Ramos (cell line): ENCODE data around the gene PGF.

Experiments
- in situ Hi-C: fragments of 300-500 bp; cut with MboI; formaldehyde crosslinking; loops from one replicate; pipeline ENCODE4 v1.14.3; 2022; ENCODE audit warnings: low sequenced_read_pairs; ENCODE audit not compliant: unreplicated experiment

The PGF gene

DNA sequence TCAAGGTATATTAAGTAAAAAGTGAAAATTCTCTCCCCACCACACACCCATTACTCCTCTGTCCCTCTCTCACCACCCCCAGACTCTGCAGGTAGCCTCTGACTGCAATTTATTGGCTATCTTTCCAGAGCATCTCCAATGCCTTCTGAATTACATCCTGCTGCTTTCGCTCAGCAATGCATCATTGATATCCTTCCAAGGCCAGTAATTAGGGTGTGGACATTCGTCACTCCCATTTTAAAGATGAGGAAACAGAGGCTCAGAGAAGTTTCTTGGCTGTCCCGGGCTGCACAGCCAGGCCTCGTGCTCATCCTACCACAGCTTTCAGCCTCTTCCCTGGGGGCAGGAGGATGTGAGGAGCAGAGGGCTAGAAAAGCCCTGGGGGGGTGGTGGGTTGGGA, 23.6 kb upstream of the PGF start:
- in situ Hi-C loops = no loop called here

DNA sequence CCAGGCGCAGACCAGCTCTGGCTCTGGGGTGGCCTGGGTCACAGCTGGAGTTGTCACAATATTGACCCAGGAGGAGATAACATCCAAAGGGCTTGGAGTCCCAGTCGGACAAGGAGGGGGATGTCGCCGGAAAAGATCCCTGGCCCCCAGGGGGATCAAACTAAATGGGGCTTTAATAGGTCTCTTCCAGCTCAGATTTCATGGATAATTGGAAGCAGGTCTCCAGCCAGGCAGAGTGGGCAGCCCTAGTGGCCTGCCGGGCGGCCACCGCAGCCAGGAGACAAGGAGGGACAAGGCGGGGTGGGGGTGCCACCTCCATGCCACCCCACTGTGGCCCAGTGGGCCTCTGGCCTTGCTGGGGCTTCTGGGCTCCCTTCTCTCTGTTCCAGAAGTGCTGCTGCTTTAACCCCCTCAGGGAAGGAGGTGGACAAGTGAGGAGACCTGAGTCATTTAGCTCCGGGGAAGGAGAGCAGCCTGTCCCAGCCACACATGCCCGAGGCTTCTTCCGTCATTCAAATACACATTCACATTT, 23.1 kb upstream of the PGF start:
- in situ Hi-C loops = no loop called here

DNA sequence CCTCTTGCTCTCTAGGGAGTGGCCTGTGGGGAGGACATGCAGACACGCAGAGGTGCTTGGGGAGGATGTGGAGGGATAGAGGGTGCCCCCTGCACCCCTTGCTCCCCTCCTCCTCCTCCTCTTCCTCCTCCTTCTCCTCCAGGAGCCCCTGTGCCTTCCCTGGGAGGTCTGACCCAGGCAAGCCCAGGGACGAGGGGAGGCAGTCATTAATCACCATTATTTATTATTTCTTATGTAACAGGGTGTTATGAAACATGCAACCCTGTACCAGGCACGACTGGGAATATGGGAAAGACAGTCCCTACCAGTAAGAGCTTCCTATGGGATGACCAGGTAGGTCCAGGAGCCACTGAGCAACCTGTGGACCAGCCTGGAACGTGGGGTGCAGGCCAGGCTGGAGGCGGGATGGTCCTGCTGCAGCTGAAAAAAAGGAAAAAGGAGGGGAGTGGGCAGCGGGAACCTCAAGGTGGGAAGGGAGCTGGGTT, 22.5 kb upstream of the PGF start:
- in situ Hi-C loops = no loop called here

- in situ Hi-C loops = no loop called here
These were observed 21.9 kb upstream of the PGF start for GRCh38 chr14:74977164-74977900.

- in situ Hi-C loops = no loop called here
These were observed 21.1 kb upstream of the PGF start for GRCh38 chr14:74976264-74977113.

DNA sequence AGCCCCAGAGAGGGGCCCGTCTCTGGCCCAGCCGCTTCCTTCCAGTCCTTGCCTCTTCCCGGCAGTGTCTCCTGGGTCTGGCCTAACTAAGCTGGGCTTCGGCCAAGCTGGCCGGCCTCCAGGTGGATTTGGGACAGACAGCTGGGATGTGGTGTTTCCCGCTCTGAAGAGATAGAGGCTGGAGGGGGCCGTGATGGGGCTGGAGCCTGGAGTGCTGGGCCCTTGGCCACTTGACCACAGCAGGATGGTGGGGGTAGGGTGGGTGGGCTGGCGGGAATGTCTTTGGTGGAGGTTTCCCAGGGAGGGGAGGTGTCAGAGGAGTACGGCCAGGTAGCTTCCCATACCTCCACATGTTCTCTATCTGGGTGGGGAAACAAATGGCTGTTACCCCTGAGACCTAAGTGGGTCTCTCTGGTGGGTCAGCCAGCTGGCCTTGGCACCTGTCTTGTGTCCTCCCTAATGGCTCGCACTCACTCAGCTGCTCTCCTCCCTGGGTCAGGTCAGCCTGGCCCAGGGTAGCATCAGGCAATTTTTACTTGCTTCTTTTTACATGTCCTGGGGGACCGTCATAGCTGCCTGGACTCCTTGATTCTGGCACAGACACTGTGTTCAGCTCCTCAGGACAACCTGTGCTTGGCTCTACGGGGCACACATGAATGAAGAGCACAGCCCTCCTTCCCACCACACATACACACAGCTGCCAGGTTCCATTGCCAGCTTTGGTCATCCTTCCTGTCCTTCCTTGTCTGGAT, 19.8 kb upstream of the PGF start:
- in situ Hi-C loops = no loop called here

- in situ Hi-C loops = no loop called here
These were observed 19.1 kb upstream of the PGF start for GRCh38 chr14:74974364-74975058.

- in situ Hi-C loops = no loop called here
These were observed 18.5 kb upstream of the PGF start for GRCh38 chr14:74973905-74974363.

DNA sequence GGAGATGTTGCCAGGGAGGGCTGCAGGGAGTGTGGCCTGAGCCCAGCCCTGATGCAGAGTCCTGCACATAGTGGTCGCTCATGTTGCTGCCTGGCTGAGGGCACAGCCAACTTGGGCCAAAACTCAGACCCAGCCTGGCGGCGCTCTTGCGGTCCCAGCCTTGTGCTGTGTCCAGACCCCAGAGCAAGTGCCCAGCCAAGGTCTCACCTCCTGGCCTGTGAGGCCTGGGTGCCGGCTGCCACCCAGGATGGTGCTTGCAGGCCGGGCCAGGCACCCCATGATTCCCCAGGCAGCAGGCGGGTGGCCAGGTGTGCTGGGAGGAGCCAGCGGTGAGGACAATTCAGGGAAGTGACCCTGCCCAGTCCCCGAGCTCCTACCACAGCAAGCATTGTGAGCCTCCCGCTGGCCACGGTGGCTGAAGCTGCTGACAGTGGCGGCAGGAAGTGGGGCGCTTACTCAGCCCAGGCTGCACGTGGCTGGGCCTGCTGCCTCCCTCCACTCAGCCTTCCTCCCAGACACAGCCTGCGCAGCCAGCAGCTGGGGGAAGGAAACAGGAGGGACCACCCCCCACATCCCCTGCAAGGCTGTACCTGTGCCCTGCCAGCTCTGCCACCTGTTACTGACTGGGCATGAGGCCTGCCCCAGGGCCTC, 17.7 kb upstream of the PGF start:
- in situ Hi-C loops = no loop called here

- in situ Hi-C loops = no loop called here
These were observed 13.4 kb upstream of the PGF start for GRCh38 chr14:74968811-74969210.

- in situ Hi-C loops = no loop called here
These were observed 10.2 kb upstream of the PGF start for GRCh38 chr14:74965486-74966153.

DNA sequence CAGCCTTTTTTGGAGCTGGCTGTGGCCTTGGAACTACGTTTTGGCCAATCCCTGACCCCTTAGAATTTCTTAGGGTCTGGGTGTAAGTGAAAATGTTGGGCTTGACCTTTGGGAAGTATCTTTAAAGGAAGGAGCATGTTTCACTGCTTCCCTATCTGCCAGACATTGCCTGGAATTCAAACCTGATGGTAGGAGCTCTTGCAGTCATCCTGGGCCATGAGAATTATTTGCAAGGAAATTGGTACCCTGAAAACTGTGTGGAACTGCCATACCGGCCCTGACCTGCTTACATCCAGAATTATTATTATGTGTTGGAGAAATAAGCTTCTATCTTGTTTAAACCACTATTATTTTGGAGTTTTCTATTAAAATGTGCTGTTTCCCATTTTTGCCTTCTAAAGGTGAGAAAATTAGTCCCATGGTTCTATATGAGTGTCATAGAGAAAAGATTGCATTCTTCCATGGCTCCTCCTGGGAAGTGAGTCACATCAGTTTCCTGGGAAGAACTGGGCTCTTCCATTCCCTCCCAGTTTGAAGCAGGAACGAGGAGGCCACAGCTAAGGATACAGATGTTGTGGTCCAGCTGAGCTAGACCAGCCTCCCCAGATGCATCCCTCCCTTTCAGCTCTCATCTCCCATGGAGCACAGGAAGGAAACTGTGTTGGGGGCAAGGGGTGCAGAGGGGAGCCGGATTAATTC, 9.5 kb upstream of the PGF start:
- in situ Hi-C loops = no loop called here

DNA sequence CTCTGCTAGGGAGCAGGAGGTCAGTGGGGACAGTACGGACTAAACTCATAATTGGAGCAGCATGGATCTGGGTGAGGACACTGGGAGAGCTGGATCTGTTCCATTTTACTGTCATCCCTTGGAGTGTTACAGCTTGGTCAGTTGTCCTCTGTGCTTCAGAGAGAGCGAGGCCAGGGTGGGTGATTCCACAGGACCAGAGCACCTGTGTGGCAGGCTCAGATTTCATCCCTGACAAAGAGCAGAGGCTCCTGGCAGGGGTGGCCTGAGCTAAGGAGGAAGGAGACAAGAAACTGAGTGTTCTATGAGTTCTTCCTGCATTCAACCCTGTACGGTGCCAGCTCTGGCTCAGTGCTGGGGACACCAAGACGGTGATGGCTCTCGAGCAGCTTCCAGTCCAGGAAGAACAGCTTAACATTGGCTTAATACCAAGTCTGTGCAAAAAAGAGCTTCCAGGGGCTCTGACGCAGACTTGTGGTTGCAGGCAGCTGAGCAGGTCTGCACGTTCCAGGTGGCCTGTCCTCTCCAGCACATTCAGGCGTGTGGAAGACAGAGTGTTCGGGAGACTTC, 8.4 kb upstream of the PGF start:
- in situ Hi-C loops = no loop called here

DNA sequence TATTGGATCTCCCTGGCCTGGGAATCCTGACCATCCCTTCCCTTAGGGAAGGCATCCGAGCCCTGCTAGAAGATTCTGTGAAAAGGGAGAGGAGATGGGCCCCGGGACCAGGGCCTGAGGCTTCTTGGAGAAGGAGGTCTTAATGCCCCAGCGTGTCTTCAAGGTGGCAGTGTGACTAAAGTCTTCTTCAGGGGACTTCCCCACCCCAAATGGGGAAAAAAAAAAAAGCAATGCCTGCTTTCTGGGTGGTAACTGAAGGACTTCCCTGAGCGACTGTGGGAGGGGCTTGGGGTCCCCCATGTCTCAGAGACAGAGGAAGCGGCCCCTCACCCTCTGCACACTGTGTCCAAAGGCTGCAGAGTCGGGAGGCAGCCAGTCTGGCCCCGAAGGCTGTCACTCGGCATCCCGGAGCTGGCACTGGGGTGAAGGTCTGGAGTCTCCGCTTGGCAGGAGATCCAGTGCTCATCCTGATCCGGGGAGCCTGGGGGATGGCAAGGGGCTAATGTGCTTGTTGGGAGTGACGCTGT, 7.8 kb upstream of the PGF start:
- in situ Hi-C loops = no loop called here

DNA sequence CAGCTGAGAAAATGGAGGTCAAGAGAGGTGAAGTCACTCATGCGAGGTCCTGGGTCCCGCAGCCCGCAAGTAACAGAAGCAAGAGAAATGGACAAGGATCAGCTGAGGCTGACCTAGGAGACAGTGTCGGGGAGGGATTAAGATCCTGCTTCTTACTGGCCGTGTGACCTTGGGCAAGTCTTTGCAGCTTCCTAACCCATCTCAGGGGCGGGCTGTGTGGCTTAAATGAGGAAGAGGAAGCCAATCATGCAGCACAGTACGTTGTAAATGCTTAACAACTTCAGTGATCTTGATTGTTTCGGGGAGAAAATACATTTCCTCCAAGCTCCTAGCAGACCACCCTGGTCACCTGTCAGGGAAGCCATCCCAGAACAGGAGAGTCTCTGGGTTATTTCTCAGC, 7.1 kb upstream of the PGF start:
- in situ Hi-C loops = no loop called here

DNA sequence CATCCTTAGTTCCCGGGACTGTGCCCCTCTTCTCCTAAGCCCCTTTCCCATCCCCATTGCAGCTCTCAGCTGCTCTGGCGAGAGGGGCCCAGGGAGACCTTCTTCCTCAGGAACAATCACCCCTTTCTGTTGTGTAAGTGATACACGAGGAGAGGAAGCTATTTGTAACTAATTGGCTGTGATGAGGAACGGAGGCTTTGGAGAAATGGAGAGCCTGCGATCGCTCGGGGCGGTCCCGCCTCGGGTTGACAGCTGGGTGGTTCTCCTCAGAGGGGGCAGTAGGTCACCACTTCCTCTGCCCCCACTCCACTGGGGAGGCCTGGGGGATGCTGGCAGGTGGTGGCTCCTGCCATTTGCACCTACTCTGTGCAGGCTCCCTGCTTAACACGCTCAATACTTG, 6.6 kb upstream of the PGF start:
- in situ Hi-C loops = no loop called here

DNA sequence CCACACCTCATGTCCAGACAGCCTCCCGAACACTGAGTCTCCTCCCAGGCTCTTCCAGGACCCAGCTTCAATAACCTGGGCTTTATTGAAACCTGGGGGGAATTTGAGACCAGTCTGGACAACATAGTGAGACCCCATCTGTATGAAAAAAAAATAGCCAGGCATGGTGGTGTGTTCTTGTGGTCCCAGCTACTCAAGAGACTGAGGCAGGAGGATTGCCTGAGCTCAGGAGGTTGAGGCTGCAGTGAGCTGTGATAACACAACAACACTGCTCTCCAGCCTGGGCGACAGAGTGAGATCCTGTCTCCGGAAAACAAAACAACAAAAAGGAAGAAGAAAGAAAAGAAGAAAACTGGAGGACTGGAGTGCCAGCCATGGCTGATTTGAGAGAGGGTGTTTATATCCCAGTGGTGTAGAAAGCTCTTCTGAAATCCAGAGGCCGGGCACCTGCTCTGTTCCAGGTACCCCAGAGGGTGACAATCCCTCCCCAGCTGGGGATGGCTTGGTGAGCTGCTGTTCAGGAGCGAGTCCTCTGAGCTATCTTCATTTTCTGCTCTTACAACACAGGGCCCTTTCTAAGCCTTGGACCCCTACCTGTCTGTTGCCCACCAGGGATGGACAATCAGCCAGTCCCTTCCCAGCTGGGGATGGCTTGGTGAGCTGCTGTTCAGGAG, 6.0 kb upstream of the PGF start:
- in situ Hi-C loops = no loop called here
